GM12878 (cell line): Measurements from ENCODE around the gene SIM1. TPM values are rescaled to one million over a fixed set of nuclear protein-coding genes. Genes with fewer than 3 reads are reported as not detected.

ENCODE experiments used
- ATAC-seq: fragments of 200-7000 bp; cut with Tn5 transposase; 3 replicates; pipeline ENCODE4 v1.9.1; 2020; ENCODE audit warnings: mild to moderate bottlenecking, moderate library complexity
- BruUV-seq: library from RNA; stranded (reverse); fragments of 400-500 nt; replicated peaks from 2 replicates; lab custom pipeline; 2021; lab: Mats Ljungman, UMichigan
- CTCF ChIA-PET: fragments of 300-600 bp; sonication (Branson Sonifier 250); formaldehyde crosslinking; extraction: SDS; loops from one replicate; lab custom pipeline; 2021; ENCODE audit warnings: inconsistent platforms; lab: Yijun Ruan, JAX
- POLR2A ChIA-PET: fragments of 350-600 bp; formaldehyde crosslinking; extraction: SDS; loops from one replicate; lab custom pipeline; 2021; ENCODE audit warnings: inconsistent platforms; lab: Charles Lee
- RAD21 ChIA-PET: fragments of 300-600 bp; sonication (Branson Sonifier 250); formaldehyde crosslinking; loops from one replicate; lab custom pipeline; 2023; ENCODE audit warnings: antibody characterized with exemption; ENCODE audit not compliant: unreplicated experiment; lab: Charles Lee
- SMC1A ChIA-PET: fragments of 300-600 bp; sonication (Branson Sonifier 250); formaldehyde crosslinking; loops from one replicate; lab custom pipeline; 2023; ENCODE audit not compliant: unreplicated experiment, uncharacterized antibody; lab: Charles Lee
- DNase-seq: peaks from one replicate; pipeline ENCODE4 v3.0.0-alpha.2; 2011; ENCODE audit warnings: low read depth, low spot score
- FAIRE-seq: peaks from 3 replicates; lab custom pipeline; 2011; peaks lifted over from hg19 to GRCh38; lab: Jason Lieb, UNC
- H2AFZ ChIP-seq: 2 replicates; pipeline ENCODE4 v1.6.0; 2011; ENCODE audit warnings: low read depth, low read length, control low read depth; ENCODE audit not compliant: control insufficient read depth
- H3K27ac ChIP-seq: 2 replicates; pipeline ENCODE4 v1.5.1; 2011; ENCODE audit warnings: control low read depth; ENCODE audit not compliant: control insufficient read depth, insufficient read depth
- H3K27me3 ChIP-seq, 2 experiments: replicated peaks in 1 of 2; 2 replicates each; pipeline versions ENCODE4 v1.6.0 to v1.6.1; 2011; ENCODE audit warnings: low read length in 1 of 2; ENCODE audit not compliant: control insufficient read depth in 2 of 2, insufficient read depth in 2 of 2
- H3K36me3 ChIP-seq, 2 experiments: 2 replicates each; pipeline ENCODE4 v1.5.1; 2011; ENCODE audit warnings: low read length in 1 of 2; ENCODE audit not compliant: control insufficient read depth in 2 of 2, insufficient read depth in 2 of 2
- H3K4me1 ChIP-seq: 2 replicates; pipeline ENCODE4 v1.6.1; 2011; ENCODE audit warnings: mild to moderate bottlenecking, low read length, moderate library complexity, mixed read lengths; ENCODE audit not compliant: control insufficient read depth, insufficient read depth
- H3K4me2 ChIP-seq: 2 replicates; pipeline ENCODE4 v1.6.0; 2011; ENCODE audit warnings: control low read depth; ENCODE audit not compliant: control insufficient read depth, insufficient read depth
- H3K4me3 ChIP-seq: fragments of 200-600 bp; sonication (generic); 2 replicates; pipeline ENCODE4 v1.5.1; 2016
- H3K79me2 ChIP-seq: 2 replicates; pipeline ENCODE4 v1.6.0; 2011; ENCODE audit warnings: low read length; ENCODE audit not compliant: control insufficient read depth, insufficient read depth
- H3K9ac ChIP-seq: 2 replicates; pipeline ENCODE4 v1.8.0; 2011; ENCODE audit warnings: low read length, control low read depth, mixed read lengths; ENCODE audit not compliant: control insufficient read depth, insufficient read depth
- H3K9me3 ChIP-seq: replicated peaks from 3 replicates; pipeline ENCODE4 v1.5.1; 2011; ENCODE audit warnings: mild to moderate bottlenecking, low read length; ENCODE audit not compliant: control insufficient read depth, insufficient read depth
- H4K20me1 ChIP-seq: 2 replicates; pipeline ENCODE4 v1.6.0; 2011; ENCODE audit not compliant: control insufficient read depth, insufficient read depth
- BHLHE40 ChIP-seq, 2 experiments: fragments of 450-650 bp in 1 of 2; IDR thresholded peaks; 2 replicates each; pipeline ENCODE4 v1.6.1; 2011 to 2017; ENCODE audit warnings: low read depth in 2 of 2, borderline replicate concordance in 1 of 2, improper control_type of control experiment in 1 of 2, low read length in 1 of 2, mild to moderate bottlenecking in 1 of 2
- EZH2 ChIP-seq: IDR thresholded peaks from 2 replicates; pipeline ENCODE4 v1.6.1; 2012; ENCODE audit warnings: low read depth, mild to moderate bottlenecking, control low read depth, inconsistent platforms, low read length, borderline replicate concordance; ENCODE audit not compliant: control insufficient read depth
- HDGF ChIP-seq: fragments of 450-650 bp; IDR thresholded peaks from 2 replicates; pipeline ENCODE4 v1.6.1; 2016; ENCODE audit warnings: antibody characterized with exemption
- PAX8 ChIP-seq: fragments of 450-650 bp; IDR thresholded peaks from 2 replicates; pipeline ENCODE4 v1.6.1; 2017; ENCODE audit warnings: mild to moderate bottlenecking, moderate library complexity
- RAD51 ChIP-seq: fragments of 450-650 bp; IDR thresholded peaks from 2 replicates; pipeline ENCODE4 v1.6.1; 2016; ENCODE audit warnings: moderate library complexity, mild to moderate bottlenecking, inconsistent platforms
- ZZZ3 ChIP-seq: IDR thresholded peaks from 2 replicates; pipeline ENCODE4 v1.6.1; 2011; ENCODE audit warnings: low read depth; ENCODE audit not compliant: control insufficient read depth, insufficient read length
- WGBS: methylation state at CpG from one replicate; pipeline ENCODE4 v1.1.6; 2016; ENCODE audit warnings: low lambda C conversion rate; ENCODE audit not compliant: insufficient replicate concordance, insufficient coverage; ENCODE audit errors: missing lambda C conversion rate; 5-methylcytosine and 5-hydroxymethylcytosine counted together
- in situ Hi-C: fragments of 300-500 bp; cut with MboI; formaldehyde crosslinking; loops from 9 replicates; pipeline ENCODE4 v1.14.3; 2018; ENCODE audit warnings: mixed read lengths
- intact Hi-C: fragments of 100-400 bp; cut with micrococcal nuclease; formaldehyde crosslinking; loops from one replicate; pipeline ENCODE4 v1.14.2; 2022; ENCODE audit not compliant: unreplicated experiment
- polyA plus RNA-seq, 11 experiments: library from polyadenylated mRNA; depleted of rRNA in 4 of 11; unstranded in 6 of 11; stranded (reverse) in 5 of 11; fragments of >200 nt; fragmentation: Nextera tagmentation in 4 of 11; fragmentation: Illumina TruSeq in 1 of 11; extraction: Ambion mirVana in 4 of 11; extraction: Trizol in 1 of 11; gene quantifications; 1 replicate in 1 of 11; 2 replicates in 10 of 11; pipeline versions ENCODE4 v1.2.1 to v1.2.3, GENCODE V29; 2011 to 2016; ENCODE audit warnings: inconsistent platforms in 2 of 11, missing spikeins in 2 of 11, low read depth in 1 of 11
- total RNA-seq, 4 experiments: library from RNA; depleted of rRNA in 3 of 4; stranded (reverse); fragments of >200 nt in 3 of 4; fragmentation: Illumina TruSeq in 1 of 4; extraction: Trizol in 1 of 4; gene quantifications; 2 replicates each; pipeline versions ENCODE4 v1.2.1 to v1.2.3, GENCODE V29; 2013 to 2021
- TF ChIP-seq, protein P1 (sequence below): IDR thresholded peaks from 2 replicates; pipeline ENCODE4 v1.6.1; 2011; ENCODE audit warnings: borderline replicate concordance, low read depth, mild to moderate bottlenecking, moderate library complexity, mixed read lengths, low read length; ENCODE audit not compliant: insufficient read depth; ENCODE audit errors: extremely low read length

SIM1 gene
- total and polyA plus RNA-seq, 10 of the 15 experiments (the other 5 are each of a cell fraction or from before 2014, with no cell fraction given): not detected

- TF ChIP-seq EZH2 (no peak), PAX8 (no peak)
- TF ChIP-seq, protein P1, sequence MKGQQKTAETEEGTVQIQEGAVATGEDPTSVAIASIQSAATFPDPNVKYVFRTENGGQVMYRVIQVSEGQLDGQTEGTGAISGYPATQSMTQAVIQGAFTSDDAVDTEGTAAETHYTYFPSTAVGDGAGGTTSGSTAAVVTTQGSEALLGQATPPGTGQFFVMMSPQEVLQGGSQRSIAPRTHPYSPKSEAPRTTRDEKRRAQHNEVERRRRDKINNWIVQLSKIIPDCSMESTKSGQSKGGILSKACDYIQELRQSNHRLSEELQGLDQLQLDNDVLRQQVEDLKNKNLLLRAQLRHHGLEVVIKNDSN: no peak
These were observed 115.4 kb downstream of the SIM1 start (continued) for GRCh38 chr6:100349366-100349765.

GRCh38 chr6:100347901-100348550 lies 116.7 kb downstream of the SIM1 start:
- SMC1A ChIA-PET: interaction anchor here (1.0 to 1.8 kb wide), 5 partner anchors 120 to 309 kb away, joined by 3 to 5 read pairs (median 4); no protein-coding TSS in a partner anchor
- intact Hi-C loops: no loop called here
- ATAC-seq (peak; percentile 58; the same call in 2 of the 3 replicates), DNase-seq (no peak), FAIRE-seq (no peak)
- POLR2A ChIA-PET: no interaction called here
- H3K36me3 ChIP-seq: no peaks in the 10 kb centered on the region
- no peaks in the 10 kb centered on the region for H3K9me3 ChIP-seq
- no peaks in the 10 kb centered on the region; a peak in 1 of 4 replicates for H3K27me3 ChIP-seq
- no peak overlapping the region for H3K9ac ChIP-seq
- CTCF ChIA-PET: interaction anchor here (0.8 to 1.2 kb wide), 4 partner anchors 12 to 231 kb away, joined by 3 read pairs; no protein-coding TSS in a partner anchor
- RAD21 ChIA-PET: interaction anchor here (1.1 to 1.2 kb wide), 2 partner anchors 14 to 125 kb away, joined by 3 to 5 read pairs; no protein-coding TSS in a partner anchor
- TF ChIP-seq BHLHE40 (IDR thresholded peaks at IDR 0.05; ENCODE audit: borderline replicate concordance in 1 of 2, low read depth in 2 of 2, low read length in 1 of 2) (peak in 1 of 2 experiments; percentile 26; a peak in 1 of 4 replicates), HDGF (no peak), ZZZ3 (no peak), RAD51 (peak; percentile 54)
- in situ Hi-C loops: no loop called here
- no peak overlapping the region for H3K27ac ChIP-seq
- H3K79me2 ChIP-seq: no peaks in the 10 kb centered on the region
- no TSS peak for BruUV-seq
- H3K4me3 ChIP-seq: no peak overlapping the region
- no peaks in the 10 kb centered on the region for H4K20me1 ChIP-seq
- H3K4me1 ChIP-seq: no peaks in the 10 kb centered on the region
- 19% methylated on average over 4 of the region's 4 CpGs for WGBS
- H2AFZ ChIP-seq: no peak overlapping the region
- no peak overlapping the region for H3K4me2 ChIP-seq
